HuH-7.5 (cell line): ENCODE results near the gene UNC119B.

Experiments used
- DNase-seq: peaks from one replicate; pipeline ENCODE4 v3.0.0; 2011; ENCODE audit warnings: low spot score

UNC119B gene

DNA sequence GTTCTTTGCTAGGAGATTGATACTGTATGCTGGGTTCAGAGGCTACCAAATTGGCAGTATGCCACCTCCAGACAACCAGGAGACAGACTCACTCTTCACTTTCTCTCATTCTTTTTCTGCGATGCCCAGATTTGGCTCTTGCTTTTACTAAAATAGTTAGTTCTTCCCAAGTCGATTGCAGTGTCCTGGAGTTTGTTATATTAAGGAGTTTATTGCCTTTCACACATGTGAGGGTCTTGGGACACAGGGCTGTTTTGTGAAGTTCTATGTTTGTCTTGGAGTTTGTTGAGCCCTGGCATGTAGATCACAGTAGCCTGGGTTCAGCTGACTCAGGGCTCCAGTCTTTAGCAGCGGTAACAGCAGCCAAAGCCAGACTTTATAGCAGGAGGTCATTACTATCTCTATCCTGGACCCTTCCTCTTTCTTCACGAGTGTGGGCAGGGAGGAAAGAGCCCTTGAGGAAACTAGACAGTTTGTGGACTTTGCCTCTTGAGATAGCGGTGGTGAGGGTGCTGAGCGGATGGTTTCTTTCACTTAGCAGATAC is 21.7 kb upstream of the UNC119B start:
- no peak for DNase-seq

DNA sequence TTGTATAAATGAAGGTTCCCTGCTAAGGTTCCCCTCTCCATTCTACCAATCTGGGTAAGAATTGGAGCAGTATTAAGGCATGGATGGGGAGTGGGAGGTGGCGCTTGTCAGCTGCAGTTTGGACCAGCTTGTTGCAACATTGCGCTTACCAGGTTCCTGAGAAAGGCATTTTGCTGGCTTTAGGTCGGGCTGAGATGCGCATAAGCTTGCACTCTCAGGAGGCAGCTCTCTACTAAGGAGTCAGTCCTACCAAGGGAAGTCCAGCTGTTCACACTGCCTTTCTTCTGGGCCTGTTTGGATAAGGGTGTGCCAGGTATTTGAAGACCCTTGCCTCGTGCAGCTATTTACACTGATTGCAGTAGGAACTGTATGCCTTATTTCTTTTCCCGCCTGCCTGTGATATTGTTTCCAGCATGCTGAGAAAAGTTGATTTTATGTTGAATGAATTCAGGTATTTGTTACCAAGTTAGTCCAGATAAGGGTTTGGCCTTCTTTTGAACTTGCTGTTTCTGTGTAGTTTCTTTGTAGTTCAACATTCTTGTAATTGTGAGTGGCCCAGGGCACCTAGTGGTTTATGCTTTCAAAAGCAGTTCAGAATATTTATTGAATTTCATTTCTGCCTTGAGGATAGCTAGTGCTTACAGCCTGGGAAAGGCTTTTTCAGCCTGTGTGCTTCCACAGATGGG is 20.7 kb upstream of the UNC119B start:
- DNase-seq = no peak

DNA sequence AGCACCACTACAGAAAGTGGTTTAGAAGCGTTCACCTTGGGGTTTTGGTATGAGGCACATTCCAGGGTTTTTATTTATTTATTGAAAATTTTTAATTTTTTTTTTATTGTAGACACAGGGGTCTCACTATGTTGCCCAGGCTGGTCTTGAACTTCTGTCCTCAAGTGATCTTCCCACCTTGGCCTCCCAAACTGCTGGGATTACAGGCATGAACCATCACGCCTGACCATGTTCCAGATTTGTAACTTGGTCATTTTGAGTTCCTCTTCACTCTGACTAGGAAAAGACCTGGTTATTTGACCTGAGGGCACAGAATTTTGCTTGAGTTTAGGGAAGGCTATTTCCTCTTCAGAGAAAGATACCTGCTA is 20.2 kb upstream of the UNC119B start:
- no peak for DNase-seq

DNA sequence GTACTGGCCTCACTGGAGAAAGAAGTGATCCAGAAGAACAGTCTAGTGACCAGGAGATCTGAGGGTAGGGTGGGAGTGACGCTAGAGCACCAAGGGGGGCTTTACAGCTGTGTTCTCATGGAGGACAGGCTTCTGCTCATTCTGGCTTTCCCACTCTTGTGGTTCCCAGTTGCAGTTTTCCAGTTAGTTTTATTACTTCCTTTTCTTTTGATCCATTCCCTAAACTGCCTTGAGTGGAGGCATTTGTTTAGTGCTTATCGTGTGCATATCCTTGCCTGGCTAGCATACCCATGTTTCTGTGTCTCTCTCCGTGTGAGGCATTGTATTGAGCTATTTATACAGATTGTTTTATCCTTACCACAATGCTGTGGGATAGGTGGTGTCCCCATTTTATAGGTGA is 19.3 kb upstream of the UNC119B start:
- no peak for DNase-seq

DNA sequence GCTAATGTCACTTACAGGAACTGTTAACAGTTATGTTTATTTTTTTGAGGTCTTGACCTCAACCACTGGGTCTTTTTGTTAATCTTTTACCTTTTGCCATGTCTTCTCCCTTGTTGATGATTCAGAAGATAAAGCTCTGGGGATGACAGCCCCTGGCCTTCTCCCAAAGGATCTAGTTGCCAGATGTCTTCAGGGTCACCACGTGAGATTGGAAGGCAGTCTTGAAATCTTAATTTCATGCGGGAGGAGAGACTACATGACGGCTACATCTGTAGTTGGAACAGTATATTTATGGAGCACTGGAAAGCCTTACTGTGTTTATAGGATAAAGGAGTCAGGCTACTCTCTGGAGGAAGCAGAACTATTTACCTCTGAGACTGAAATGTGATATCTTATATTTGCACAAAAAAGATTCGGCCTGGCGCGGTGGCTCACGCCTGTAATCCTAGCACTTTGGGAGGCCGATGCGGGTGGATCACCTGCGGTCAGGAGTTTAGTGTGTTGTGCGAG is 17.7 kb upstream of the UNC119B start:
- no peak for DNase-seq

DNA sequence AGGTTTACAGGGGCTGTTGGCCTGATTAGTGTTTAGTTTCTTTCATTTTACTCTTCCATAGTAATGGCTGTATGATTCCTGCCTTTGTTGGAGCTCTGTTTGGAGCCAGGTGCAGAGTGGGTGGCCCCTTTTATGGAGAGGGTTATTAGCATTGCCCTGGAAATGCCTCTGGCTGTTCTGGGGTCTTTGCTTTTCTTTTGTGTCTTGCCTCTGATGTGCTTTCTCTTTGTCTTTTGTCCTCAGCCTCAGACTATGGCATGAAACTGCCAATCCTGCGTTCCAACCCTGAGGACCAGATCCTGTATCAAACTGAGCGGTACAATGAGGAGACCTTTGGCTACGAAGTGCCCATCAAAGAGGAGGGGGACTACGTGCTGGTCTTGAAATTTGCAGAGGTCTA is 16.4 kb upstream of the UNC119B start:
- DNase-seq = no peak

DNA sequence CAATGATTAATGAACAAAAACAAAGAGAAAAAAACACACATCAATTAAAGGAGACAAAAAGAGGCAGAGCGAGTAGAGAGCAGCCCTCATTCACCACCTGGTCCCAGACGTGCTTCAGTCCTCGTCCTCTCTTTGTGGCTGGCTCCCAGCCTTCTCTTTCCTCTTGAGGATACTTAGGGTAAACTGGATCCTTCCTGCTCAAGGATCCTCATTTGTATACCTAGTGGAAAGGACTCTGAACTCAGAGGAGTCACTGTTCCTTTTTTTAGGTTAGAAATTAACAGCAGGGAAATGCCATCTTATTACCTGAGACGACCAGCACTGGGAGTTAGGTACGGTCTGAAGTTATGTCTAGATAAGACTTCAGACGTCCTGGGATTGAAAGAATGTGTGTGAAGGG is 13.6 kb upstream of the UNC119B start:
- no peak for DNase-seq

DNA sequence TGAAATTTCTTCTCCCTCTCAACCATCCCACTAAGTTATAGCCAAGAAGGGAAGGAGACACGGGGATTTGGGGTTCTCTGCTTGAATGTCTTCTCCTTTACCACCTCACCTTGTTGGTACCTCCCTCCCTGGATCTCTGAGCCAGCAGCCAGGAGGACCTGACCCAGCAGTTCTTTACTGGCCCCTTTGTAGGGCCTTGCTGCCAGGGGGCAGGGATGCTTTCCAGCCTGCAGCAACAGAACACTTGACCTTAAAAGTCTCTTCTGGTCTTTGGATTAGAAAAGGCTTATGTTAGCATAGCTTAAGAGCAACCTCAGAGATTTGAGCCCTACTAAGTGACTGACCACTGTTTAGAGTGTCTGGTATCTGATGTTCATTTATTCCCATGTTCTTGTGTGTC is 12.9 kb upstream of the UNC119B start:
- DNase-seq = no peak

DNA sequence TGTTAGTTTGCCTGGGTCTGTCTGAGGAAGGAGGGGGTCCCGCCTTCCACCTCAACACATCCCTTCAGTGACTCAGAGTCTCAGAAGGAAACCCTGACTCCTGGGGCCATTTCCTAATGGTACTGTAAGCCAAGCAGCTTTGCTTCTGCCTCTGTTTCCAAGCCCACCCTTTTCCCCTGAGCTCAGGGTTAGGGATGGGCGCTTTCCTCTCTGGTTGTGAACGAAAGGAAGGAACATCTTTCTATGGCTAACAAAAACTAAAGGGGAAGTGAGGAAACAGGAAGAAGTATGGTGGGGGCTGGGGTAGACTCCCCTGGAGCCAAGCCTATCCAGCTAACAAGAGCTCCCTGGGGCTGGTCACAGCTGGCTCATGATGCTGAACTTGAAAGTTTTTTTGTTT is 11.6 kb upstream of the UNC119B start:
- DNase-seq = no peak

DNA sequence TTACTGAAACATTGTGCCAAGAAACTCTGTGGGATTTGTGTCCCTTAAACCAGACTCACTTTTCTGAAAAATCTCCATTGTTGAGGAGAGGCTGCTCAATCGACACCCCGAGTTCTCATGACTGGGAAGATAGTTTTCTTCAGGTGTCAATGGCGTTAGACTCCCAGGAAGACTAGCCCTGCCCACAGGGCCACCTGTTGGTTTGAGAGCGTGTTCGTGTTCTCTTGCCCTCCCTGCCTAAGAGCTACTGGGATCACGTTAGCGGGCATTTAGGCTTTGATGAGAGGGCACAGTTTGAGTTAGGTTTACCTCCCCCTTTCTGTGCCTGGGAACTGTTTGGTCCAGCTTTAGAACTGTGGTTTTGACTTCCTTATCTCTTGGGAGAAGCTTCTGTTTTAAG is 10.7 kb upstream of the UNC119B start:
- DNase-seq = no peak

DNA sequence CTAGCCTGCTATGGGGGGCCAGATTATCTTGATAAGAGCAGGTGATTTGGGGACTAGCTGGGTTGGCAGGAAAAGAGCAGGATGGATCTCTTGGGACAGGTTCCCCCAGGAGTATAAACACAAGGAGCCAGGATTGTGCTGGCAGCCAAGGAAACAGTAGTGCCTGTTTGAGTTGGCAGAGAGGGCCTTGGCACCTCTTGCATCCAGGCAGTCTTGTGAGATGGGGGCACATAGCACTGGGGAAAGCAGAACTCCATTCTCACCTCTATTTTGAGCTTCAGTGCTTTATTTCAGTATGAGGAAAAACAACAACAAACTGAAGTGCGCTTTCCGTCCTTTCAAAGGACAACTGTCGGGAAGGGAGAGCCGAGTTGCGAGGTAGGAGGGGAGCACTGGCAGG is 9.4 kb upstream of the UNC119B start:
- no peak for DNase-seq

DNA sequence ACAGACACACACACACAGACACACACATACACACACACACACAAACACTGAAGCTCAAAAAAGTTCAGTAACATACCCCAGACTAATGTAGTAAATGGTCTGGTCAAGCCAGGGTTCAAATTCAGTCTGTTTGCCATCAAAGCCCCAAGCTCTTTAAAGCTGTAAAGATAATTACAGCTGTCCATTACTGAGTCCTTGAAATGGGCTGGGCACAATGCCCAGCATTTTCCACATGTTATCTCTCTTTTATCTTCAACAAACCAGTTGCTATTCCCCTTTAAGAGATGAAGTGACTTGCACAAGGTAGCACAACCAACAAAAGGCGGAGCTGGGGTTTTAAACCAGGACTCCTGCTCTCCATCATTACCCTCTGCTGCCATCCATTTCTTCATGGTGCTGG is 7.6 kb upstream of the UNC119B start:
- no peak for DNase-seq

DNA sequence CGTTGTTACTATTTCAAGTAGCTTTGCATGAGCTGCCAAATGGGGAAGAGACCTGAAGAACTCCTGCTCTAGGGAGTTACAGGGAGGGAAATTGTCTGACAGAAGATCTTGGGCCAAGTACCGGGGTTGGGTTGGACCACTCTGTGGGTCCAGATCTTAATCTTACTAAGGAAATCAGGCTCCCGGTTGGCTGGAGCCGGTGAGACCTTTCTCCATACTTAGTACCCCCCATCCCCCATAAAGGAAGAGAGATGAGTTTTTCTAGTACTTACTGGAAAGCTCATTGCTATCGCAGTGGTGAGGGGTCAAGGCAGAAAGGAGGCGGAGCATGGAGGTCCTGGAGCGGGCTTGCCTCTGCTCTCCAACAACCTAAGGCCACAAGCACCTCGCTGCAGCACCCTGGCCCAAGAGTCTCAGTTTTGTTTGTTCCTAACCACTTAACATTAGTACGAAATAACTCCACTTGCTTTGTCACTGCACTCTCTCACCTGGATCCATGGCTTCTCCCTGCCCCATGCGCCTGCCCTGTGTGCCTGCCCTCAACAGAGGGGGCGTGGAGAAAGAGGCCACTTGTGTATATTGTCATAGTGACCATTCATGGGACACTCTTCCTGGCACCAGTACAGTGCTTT is 6.8 kb upstream of the UNC119B start:
- DNase-seq = no peak

DNA sequence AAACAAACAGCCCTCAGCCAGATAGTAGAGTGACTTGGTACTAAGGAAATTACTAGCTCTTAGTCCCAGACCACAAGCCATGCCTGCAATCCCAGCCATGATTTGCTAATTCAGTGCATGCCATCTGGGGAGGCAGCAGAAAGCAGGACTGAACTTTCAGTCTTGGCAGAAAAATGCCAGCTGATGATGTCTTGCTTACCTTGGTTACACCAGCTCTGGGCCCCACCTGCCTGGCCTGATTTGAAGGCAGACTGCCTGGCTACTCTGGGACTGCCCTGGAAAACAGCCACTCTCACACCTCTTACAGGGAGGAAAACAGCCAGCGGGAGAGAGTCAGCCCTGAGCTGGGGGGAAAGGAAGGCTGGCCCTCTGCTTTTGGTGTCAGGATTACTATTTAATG is 4.6 kb upstream of the UNC119B start:
- no peak for DNase-seq

DNA sequence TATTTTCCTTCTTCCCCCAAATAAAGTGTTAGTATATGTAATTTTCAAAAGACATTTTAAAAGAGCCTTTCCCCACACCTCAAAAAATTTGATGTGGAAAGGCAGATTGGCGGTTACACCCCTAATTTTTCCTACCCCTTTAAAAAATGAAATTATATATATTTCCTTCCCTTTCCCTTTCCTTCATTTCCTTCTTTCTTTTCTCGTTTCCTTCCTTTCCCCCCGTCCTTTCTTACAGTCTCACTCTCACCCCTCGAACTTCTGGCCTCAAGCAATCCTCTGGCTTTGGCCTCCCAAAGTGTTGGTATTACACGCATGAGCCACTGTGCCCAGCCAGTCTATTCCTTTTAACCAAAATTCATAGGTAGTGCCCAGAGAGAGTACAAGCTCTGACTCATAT is 4.2 kb upstream of the UNC119B start:
- DNase-seq = no peak

DNA sequence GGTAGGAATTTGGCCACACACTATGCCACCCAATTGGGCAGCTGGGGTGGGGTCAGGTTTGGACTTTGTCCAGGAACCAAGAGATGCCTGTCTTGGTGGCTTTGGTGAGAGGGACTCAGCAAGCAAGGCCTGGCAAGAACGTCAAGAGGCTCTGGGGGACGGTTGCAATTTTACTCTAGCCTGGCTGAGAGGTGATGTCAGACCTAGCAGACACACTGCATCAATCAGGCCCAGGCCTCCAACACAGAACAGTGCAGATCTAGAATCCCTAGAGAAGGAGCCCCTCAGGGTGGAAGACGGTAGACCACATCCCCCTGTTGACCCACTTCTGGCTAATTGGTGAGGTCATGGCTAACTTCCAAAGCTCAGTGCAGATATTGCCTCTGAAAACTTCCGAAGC is 1.6 kb upstream of the UNC119B start:
- DNase-seq = no peak

DNA sequence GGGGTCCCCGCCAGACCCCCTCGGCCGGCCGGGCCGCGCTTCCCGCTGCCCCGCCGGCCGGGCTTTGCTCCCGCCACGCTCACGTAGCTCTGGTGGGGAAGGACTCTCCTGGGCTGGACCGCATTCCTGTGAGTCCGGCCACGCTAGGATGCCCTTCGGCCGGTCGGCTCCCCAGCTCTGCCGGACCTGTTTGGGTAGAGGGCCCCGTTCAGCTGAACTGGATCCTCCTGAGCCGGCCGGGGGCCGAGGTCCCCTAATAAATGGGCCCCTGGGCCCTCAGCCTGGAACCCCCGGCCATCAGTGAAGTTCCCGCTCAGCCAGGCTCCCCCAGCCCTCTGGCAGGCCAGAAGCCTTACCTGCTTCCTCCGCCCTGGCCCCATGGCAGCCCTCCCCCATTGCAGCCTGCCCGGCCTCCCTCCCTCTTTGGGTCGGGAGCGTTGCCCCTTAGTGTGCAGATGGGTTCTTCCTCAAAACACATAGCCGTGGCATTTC is 593 bp downstream of the UNC119B start:
- peak; percentile 37 for DNase-seq

DNA sequence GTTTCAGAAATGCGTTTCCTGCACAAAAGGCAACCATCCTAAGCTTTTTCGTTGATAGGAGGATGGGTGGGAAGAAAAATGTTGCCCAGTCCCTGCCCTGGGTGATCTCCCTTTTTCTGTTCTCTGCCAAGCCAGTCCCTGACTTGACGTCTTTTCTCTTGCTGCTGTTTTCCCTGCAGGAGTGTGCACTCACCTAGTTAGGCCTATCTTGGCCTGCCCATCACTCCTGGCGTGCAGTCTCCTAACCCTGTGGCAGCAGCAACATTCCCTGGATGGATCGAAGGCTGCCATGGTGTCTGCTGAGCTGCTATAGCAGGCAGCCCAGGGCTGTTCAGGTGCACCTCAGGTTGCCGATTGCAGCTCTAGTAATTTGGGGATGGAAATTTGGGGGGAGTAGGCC is 1.2 kb downstream of the UNC119B start:
- no peak for DNase-seq

DNA sequence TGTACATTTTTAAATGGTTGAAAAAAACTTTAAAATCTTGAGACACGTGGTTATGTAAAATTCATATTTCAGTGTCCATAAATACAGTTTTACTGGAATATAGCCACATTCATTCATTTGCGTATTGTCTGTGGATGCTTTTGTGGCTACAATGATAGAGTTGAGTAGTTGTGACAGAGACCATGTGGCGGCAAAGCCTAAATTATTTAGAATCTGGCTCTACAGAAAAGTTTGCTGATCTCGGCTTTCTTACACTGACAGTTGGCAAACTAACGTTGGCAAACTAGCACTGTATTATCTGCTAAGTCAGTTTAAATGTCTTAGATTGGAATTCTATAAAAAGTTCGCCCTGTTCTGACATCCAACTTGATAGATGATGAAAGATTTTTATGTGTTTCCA is 2.4 kb downstream of the UNC119B start:
- DNase-seq = no peak

DNA sequence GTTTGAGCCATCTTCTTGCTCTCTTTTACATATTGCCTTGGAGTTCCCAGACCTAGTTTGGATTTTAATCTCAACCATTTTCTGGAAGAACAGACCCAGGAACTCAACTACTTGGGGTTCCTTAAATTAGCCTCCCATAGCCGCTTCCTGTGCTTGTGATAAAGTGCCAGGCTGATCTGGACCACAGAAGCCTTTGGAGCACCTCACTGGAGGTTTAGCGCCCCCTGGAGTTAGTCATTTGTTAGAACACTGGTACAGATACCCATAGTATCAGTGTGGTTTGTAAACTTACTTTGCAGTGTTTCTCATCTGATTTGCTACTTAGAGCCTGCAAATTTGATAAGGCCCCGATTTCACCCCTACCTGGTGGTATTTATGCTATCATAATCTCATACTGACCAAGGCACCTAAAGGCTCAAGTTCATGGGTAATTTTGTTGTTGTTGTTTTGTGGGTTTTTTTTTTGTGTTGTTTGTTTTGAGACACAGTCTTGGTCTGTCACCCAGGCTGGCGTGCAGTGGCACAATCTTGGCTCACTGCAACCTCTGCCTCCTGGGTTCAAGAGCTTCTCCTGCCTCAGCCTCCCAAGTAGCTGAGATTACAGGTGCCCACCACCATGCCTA is 3.7 kb downstream of the UNC119B start:
- peak; percentile 74 for DNase-seq

DNA sequence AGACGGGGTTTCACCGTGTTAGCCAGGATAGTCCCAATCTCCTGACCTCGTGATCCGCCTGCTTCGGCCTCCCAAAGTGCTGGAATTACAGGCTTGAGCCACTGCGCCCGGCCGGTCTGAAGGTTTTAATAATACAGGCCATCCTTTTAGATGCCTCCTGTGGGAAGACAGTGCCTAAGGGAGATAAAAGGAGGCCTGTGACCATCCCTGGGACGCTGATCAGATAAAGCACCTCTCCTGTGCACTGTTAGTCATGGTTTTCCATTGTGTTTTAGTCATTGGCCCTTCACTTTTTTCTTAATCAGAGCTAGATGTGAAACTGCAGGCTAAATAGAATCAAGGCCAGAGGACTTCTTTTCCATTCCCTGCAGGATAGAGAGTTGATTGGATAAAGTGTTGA is 7.8 kb downstream of the UNC119B start:
- no peak for DNase-seq

DNA sequence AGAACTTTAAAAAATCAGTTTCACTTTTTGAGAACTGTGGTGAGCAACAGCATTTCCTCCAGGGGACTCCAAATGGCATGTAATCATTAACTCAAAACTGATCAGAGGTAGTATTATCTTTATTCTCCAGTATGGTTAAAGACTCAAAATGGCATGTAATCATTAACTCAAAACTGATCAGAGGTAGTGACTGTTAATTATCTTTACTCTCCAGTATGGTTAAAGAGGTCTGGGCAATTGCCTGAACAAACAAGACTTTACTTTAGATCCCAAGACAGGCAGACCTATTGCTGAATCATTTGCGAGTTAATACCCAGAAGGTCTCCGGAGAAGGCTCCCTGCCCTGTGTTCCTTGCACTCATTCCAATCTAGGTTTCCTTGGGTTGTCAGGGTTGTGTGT is 8.8 kb downstream of the UNC119B start:
- DNase-seq = no peak
